Epithelial cell of proximal tubule (primary cell): ENCODE measurements around the gene SYF2. TPM values are rescaled to one million over a fixed set of nuclear protein-coding genes. Genes with fewer than 3 reads are reported as not detected.

ENCODE experiments used
- DNase-seq: peaks from one replicate; pipeline ENCODE4 v3.0.0-alpha.2; 2011; ENCODE audit warnings: low read depth
- H3K4me3 ChIP-seq: 2 replicates; pipeline ENCODE4 v1.5.1; 2011; ENCODE audit warnings: low read depth, mild to moderate bottlenecking, low read length
- total RNA-seq: library from RNA; depleted of rRNA; stranded (reverse); fragments of >200 nt; gene quantifications from 2 replicates; pipeline ENCODE4 v1.2.3, GENCODE V29; 2015
- TF ChIP-seq, protein P1 (sequence below): conservative IDR thresholded peaks from 2 replicates; pipeline ENCODE4 v1.5.1; 2012; ENCODE audit warnings: low read depth, mild to moderate bottlenecking, low read length

Gene SYF2
- total RNA-seq, 1 donor from 2014 or later: 48.4 TPM

DNA sequence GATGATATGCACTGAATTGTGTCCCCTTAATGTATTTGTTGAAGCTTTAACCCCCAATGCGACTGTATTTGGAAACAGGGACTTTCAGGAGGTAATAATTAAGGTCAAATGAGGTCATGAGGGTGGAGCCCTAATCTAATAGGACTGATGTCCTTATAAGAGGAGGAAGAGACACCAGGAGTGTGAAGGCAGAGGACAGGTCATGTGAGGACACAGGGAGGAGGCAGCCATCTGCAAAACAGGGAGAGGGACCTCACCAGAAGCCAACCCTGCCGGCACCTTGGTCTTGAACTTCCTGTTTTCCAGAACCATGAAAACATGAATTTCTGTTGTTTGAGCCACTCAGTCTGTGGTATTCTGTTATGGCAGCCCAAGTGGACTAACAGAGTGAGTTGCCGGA is 15.3 kb downstream of the SYF2 start:
- H3K4me3 ChIP-seq: no peak overlapping the region
- no peak for DNase-seq
- TF ChIP-seq, protein P1, sequence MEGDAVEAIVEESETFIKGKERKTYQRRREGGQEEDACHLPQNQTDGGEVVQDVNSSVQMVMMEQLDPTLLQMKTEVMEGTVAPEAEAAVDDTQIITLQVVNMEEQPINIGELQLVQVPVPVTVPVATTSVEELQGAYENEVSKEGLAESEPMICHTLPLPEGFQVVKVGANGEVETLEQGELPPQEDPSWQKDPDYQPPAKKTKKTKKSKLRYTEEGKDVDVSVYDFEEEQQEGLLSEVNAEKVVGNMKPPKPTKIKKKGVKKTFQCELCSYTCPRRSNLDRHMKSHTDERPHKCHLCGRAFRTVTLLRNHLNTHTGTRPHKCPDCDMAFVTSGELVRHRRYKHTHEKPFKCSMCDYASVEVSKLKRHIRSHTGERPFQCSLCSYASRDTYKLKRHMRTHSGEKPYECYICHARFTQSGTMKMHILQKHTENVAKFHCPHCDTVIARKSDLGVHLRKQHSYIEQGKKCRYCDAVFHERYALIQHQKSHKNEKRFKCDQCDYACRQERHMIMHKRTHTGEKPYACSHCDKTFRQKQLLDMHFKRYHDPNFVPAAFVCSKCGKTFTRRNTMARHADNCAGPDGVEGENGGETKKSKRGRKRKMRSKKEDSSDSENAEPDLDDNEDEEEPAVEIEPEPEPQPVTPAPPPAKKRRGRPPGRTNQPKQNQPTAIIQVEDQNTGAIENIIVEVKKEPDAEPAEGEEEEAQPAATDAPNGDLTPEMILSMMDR: no peak

DNA sequence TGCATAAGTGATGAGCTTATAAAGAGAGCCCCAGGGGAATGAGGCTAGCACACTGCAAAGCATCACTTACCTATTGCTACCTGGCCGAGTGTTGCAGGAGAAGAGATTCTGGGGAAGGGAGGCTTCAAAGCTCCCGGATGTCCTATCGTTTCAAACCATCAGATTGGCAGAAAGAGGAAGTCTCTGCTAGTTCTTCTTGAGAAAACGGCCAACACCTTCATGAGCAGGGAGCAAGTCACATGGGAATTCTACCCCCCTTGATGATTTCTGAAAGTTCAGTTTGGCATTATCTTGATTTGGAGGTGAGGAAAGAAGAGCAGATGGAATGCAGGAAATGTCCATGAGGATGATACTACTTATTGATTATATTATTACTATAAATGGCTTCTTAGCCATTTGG is 16.2 kb downstream of the SYF2 start:
- TF ChIP-seq, protein P1: no peak
- H3K4me3 ChIP-seq: no peak overlapping the region
- DNase-seq: no peak

DNA sequence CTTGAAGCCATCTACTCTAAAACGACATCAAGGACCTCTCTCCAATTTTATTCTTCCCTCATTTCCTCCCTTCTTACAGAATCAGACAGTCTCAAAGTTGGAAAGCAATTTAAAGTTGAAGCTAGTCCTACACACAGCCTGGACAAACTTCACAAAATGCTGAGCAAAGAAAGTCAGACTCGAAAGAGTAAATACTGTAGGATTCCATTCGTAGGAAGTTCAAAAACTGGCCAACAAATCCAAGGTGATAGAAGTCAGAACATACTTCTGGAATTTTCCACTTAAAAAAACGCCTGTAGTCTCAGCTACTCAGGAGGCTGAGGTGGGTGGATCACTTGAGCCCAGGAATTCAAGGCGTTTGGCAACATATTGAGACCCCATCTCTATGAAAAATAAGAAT is 19.6 kb downstream of the SYF2 start:
- DNase-seq: no peak
- no peak overlapping the region for H3K4me3 ChIP-seq
- TF ChIP-seq, protein P1: no peak

DNA sequence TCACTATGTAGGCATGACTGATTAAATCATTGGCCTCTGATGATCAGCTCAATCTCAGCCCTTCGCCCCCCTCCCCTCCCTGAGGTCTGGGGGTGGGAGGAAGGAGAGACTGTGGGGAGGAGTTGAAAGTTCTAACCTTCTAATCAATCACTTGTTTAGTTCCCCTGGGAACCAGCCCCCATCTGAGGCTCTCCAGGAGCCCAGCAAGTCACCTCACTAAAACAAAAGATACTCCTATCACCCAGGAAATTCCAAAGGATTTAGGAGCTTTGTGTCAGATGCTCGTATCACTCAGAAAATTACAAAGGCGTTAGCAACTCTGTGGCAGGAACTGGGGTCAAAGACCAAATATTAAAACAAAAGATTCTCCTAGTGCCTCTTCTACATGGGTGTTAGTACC is 21.6 kb downstream of the SYF2 start:
- H3K4me3 ChIP-seq: no peak overlapping the region
- TF ChIP-seq, protein P1: no peak

DNA sequence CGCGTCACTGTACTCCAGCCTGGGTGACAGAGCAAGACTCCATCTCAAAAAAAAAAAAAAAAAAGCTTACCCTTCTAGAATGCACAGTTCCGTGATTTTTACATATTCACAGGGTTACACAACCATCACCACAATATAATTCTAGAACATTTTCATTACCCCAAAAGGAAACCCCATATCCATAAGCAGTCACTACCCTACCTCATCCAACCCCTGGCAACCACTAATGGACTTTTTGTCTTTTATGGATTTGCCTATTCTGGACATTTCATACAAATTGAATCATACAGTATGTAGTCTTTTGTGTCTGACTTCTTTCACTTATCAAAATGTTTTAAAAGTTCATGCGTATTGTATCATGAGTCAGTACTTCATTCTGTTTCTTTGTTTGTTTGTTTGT is 22.8 kb downstream of the SYF2 start:
- no peak overlapping the region for H3K4me3 ChIP-seq
- TF ChIP-seq, protein P1: no peak
- no peak for DNase-seq

More for the DNA sequence above, 21.6 kb downstream of the SYF2 start:
- no peak for DNase-seq

DNA sequence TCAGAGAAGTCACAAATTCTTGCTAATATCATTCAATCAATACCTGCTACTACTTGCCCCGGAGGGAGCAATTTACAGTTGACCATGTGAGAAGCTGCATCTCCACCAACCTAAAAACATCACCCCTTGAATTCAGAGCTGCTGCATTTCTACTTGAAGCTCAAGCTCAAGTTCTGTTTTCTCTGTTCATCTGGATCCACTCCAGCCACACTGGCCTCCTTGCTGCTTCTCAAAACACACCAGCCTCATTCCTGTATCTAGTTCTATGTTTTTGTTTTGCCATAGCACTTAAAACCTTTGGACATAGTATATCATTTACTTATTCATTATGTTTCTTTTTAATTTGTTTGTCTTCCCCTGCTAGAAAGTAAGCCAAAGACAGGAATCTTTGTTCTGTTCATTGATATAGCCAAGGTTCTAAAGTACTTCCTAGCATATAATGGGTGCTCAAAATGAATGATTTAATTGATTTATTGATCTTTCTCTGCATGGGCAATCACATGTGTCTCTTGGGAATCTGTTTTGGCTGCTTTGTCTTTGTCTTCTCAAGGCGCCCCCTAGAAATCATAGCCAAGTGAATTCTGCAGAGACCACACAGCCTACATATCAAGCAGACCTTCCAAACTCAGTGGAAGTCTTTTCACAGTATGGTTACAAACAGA is 23.6 kb downstream of the SYF2 start:
- no peak overlapping the region for H3K4me3 ChIP-seq
- TF ChIP-seq, protein P1: no peak
- no peak for DNase-seq

DNA sequence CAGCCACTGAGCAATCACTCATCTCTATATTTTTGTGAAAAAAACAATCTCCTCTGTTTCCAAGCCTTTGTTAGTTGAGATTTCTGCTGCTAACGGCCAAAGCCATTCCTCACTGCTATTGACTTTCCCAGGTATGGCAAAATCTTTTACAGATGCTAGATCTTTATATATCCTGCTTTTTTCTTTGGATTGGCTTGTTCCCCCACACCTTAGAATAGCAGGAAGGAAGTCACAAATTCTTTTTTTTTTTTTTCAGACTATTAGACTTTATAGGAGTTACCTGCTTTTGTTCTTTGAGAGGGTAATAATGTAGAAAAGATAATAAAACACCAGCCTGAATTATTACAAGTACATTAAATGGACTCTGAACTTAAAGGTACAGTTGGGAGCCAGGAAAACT is 24.2 kb downstream of the SYF2 start:
- DNase-seq: no peak
- H3K4me3 ChIP-seq: no peak overlapping the region
- TF ChIP-seq, protein P1: no peak
